GM19351 (cell line): Measurements from ENCODE around the gene THBS3.
"Not testable (repeated sequence)": the region's sequence is repeated elsewhere in the genome, so short reads cannot be mapped to it uniquely, and the experiment has no call there.

ENCODE experiments used
- ATAC-seq: cut with Tn5 transposase; IDR thresholded peaks from one replicate; pipeline ENCODE4 v1.9.1; 2021; ENCODE audit warnings: mild to moderate bottlenecking, moderate library complexity; ENCODE audit not compliant: unreplicated experiment

The THBS3 gene

DNA sequence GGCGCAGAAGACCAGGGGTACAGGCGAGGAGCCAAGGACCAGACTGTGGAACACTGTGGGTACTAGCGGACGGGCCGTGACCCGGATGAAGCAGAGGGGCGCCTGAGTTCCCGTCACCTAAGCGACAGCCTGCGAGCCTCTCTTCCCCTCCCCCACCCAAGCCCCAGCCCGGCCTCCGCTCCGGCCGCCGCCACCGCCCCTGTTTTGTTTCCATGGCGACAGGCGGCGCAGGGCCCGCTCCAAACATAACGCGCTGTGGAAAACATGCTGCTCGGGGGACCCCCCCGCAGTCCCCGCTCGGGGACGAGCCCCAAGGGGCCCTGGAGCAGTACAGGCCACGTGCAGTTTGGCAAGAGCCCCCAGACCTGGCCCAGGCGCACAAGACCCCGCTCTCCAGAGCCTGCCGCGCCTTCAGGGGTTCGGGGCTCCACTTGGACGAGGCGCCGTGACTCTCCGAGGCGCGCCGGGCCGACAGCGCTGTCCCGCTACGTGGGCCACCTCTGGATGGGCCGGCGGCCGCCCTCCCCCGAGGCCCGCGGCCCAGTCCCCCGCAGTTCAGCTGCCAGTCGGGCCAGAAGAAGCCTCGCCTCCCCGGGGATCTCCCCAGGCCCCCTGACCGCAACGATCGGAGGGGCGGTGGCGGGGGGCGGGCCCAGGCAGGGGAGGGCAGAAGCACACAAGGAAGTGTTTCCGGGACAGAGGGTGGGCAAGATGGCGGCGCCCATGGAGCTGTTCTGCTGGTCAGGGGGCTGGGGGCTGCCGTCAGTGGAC is 1.0 kb upstream of the THBS3 start, which contains the start of gene MTX1:
MTX1 (plus strand) TSS at position 155 of the 771 bp plus-strand sequence; CDS start at position 265, 110 bp downstream.
- ATAC-seq: peak; percentile 77

GRCh38 chr1:155206891-155207805 is 549 bp downstream of the THBS3 start:
- ATAC-seq: peak; percentile 39

- no peak for ATAC-seq
Observed at GRCh38 chr1:155205969-155206593, 1.6 kb downstream of the THBS3 start.

GRCh38 chr1:155205035-155205434 is 2.7 kb downstream of the THBS3 start:
- no peak for ATAC-seq

GRCh38 chr1:155202731-155203515 is 4.8 kb downstream of the THBS3 start:
- ATAC-seq: no peak

- no peak for ATAC-seq
Observed at GRCh38 chr1:155202198-155202597, 5.5 kb downstream of the THBS3 start.

- ATAC-seq: no peak
Observed at GRCh38 chr1:155200920-155201319, 6.8 kb downstream of the THBS3 start.

- ATAC-seq: no peak
Observed at GRCh38 chr1:155199792-155200191, 7.9 kb downstream of the THBS3 start.

GRCh38 chr1:155198547-155198906 is 9.2 kb downstream of the THBS3 start:
- no peak for ATAC-seq

DNA sequence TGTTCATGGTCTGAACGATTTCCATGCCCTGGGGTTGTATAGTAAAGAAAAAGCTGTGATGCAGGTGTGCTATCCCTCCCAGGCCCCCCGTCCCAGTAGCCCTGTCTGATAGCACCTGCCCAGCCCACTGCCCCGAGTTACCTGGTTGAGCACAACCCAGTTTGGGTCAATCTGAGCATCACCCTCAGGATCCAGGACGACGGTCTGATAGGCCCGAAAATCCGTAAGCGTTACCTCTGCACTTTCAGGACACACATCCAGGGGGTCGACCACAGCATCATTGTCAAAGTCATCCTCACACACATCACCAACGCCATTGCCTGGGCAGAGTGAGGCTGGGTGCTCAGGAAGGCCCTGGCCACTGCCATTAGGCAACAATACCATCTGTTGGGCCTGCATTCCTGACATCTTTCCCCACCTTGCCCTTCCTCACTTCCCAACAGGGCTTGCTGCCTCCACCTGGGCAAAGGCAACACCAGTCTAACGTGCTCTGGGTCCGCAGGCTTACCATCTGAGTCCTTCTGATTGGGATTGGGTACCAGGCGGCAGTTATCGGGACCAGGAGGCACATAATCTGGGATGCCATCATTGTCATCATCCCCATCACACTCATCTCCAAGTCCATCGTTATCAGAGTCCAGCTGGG is 9.7 kb downstream of the THBS3 start:
- ATAC-seq: no peak

GRCh38 chr1:155196893-155197638 is 10.6 kb downstream of the THBS3 start:
- ATAC-seq: no peak

DNA sequence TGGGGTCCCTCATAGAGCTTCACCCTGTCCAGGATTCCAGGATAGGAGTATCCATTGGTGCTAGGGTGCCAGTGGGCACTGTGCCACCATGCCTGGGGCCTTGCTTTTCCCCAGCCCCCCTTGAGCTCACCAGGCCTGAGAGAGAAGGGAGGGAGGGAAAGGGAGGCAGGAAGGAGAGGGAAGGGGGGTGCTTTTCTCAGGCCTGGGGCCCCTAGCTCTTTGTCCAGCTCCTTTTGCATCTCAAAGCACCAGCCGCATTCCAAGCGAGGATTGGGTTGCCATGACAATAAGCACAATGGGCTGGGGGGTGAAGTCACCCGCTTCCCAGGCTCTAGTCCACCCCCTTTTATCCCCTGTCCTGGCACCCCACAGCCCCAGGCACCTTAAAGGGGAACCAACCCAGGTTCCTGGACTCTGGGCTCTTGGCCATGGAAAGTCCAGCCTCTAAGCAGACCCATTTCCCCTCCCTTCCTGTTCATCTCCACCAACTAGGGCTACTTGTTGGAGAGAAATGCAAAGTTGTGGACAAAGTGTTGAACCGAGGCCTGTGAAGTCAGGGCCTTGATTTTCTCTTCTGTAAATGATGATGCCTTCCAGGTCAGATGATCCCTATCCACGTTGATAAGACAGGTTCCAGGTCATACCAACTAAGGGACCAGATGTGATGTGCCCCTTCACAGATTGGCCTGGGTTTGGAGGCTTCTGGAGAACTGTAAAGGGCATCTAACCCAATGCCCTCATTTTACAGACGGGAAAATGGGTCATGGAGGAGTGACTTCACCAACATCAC is 11.4 kb downstream of the THBS3 start:
- ATAC-seq: no peak

GRCh38 chr1:155195201-155196102 is 12.2 kb downstream of the THBS3 start:
- ATAC-seq: no peak

- not testable (repeated sequence) for ATAC-seq
Observed at GRCh38 chr1:155193991-155194240, 13.8 kb downstream of the THBS3 start.

DNA sequence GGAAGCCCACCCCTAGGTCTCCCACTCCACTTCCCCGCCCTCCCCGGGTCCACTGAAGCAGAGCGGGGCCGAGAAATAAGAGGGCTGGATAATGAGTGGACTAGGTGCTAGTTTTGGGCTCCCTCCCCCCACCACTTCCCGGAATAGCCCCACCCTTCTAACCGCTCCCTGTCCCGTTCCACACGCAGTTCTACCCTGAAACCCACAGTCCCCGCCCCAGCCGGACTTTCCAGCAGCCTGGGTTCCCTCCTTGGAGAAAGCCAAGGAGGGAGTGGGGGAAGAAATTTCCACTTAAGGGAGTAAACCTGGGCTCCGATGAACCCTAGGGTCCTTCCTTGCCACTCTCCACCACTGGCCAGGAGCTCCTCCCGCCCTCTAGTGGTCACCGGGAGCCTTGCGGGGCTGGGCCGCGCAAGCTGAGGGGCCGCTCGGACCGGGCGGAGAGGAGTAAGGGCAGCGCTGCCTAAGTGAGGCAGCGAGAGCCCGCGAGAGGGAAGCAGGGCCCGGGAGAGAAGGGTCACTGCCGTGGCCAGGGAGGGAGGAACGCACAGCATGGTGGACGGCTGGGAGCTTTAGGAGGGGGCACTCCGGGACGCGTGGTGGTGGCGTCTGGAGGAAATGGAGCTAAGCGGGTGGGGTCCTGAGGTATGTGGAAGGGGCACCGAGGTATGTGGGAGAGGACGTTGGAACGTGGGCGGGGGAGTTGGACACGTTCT is 14.3 kb downstream of the THBS3 start:
- peak; percentile 55 for ATAC-seq

GRCh38 chr1:155192346-155193274 is 15.1 kb downstream of the THBS3 start:
- ATAC-seq: no peak
